Heart left ventricle (tissue), 16 donors: ENCODE results near the gene ASIP. TPM values are rescaled to one million over a fixed set of nuclear protein-coding genes. Genes with fewer than 3 reads are reported as not detected.
A peak's percentile ranks its signal among the peaks of the same experiment; 100 is the strongest.
"Not testable (repeated sequence)": the region's sequence is repeated elsewhere in the genome, so short reads cannot be mapped to it uniquely, and the experiment has no call there.

Source experiments
- ATAC-seq, 4 donors: fragments of 200-7000 bp; cut with Tn5 transposase; one replicate each; pipeline ENCODE4 v1.9.1; 2020 to 2022; ENCODE audit warnings: moderate library complexity in 4 of 4, mild to moderate bottlenecking in 3 of 4, moderate number of reproducible peaks in 1 of 4
- DNase-seq, 5 donors: peaks; one replicate each; pipeline ENCODE4 v3.0.0-alpha.2; 2020
- H3K27ac ChIP-seq, 12 donors: fragments of 200-600 bp; sonication (generic) in 4 of 12; one replicate each; pipeline versions ENCODE4 v1.5.0 to v1.8.0; 2016 to 2022; ENCODE audit warnings: mild to moderate bottlenecking in 2 of 12
- H3K27me3 ChIP-seq, 9 donors: fragments of 200-600 bp; sonication (generic) in 2 of 9; one replicate each; pipeline versions ENCODE4 v1.5.1 to v1.8.0; 2016 to 2022; ENCODE audit warnings: mild to moderate bottlenecking in 3 of 9
- H3K36me3 ChIP-seq, 9 donors: fragments of 200-600 bp; sonication (generic) in 2 of 9; one replicate each; pipeline versions ENCODE4 v1.5.0 to v1.8.0; 2018 to 2022; ENCODE audit warnings: mild to moderate bottlenecking in 2 of 9
- H3K4me1 ChIP-seq, 12 donors: fragments of 200-600 bp; sonication (generic) in 4 of 12; one replicate each; pipeline versions ENCODE4 v1.5.0 to v1.8.0; 2016 to 2022; ENCODE audit warnings: mild to moderate bottlenecking in 3 of 12
- H3K4me3 ChIP-seq, 12 donors: fragments of 200-600 bp; sonication (generic) in 4 of 12; one replicate each; pipeline versions ENCODE4 v1.5.0 to v1.8.0; 2017 to 2022; ENCODE audit warnings: mild to moderate bottlenecking in 9 of 12, moderate library complexity in 4 of 12
- H3K9me3 ChIP-seq, 12 donors: fragments of 200-600 bp; sonication (generic) in 4 of 12; one replicate each; pipeline versions ENCODE4 v1.5.0 to v1.8.0; 2016 to 2022; ENCODE audit warnings: mild to moderate bottlenecking in 1 of 12
- CTCF ChIP-seq, 12 donors: fragments of 200-600 bp; sonication (generic) in 4 of 12; IDR thresholded peaks; one replicate each; pipeline versions ENCODE4 v1.5.0 to v1.8.0; 2018 to 2022; ENCODE audit warnings: antibody characterized with exemption in 12 of 12, mild to moderate bottlenecking in 5 of 12
- POLR2A ChIP-seq, 2 donors: fragments of 450-650 bp; IDR thresholded peaks; one replicate each; pipeline ENCODE4 v1.6.1; 2017; ENCODE audit warnings: antibody characterized with exemption in 2 of 2, mild to moderate bottlenecking in 2 of 2, moderate library complexity in 2 of 2
- whole genome bisulfite sequencing, 4 donors: extraction: QIAGEN DNeasy Blood & Tissue Kit in 2 of 4; methylation state at CpG; one replicate each; pipeline versions ENCODE4 v1.1.5 to v1.1.7; 2013 to 2018; 5-methylcytosine and 5-hydroxymethylcytosine counted together
- intact Hi-C, 10 donors: fragments of 100-400 bp; cut with DNase I; formaldehyde crosslinking; loops; one replicate each; pipeline versions ENCODE4 v1.11.1 to v1.14.2; 2022
- polyA plus RNA-seq, 2 donors: library from polyadenylated mRNA; stranded (reverse); fragments of 200-250 nt; gene quantifications; one replicate each; pipeline ENCODE4 v1.2.3, GENCODE V29; 2013
- total RNA-seq, 9 donors: library from RNA; depleted of rRNA in 2 of 9; stranded (reverse); fragments of >200 nt in 2 of 9; fragmentation: NEBNext Ultra II Directional in 3 of 9; extraction: Animal tissue kit (Norgen Biotek cat#: 25700) in 3 of 9; gene quantifications; one replicate each; pipeline versions ENCODE4 v1.1.0 to v1.2.4, GENCODE V29; 2016 to 2023
- donor health status: ischemic (EF 13 %, LVEDD 7.1; RV severe dilation, severe dysfunction).
- donor health status: healthy with polysubstance abuse.
- donor health status: DM: no; HTN: yes; CAD: no.
- donor health status: DM: no; HTN: no; CAD: no.
- donor health status: ischemic (EF 25% LVEDD 6.9; RV normal size, moderate dysfunction).
- donor health status: ischemic (EF 25% LVEDD 5.7; RV mildly dilated, moderate dysfunction).
- donor health status: healthy.
- donor health status: DM: yes; HTN: yes; CAD: no.
- donor health status: ischemic (EF 35%, LVEDD 5.7; RV mildly dilated, moderate dysfunction).
- donor health status: nonischemic (EF 11% LVEDD 7.7; RV severe dilation, severe dysfunction).
- donor health status: DM: yes; HTN: yes; CAD: no.
- donor health status: PGD.
- donor health status: ischemic (EF 29% LVEDD 5.4; RV normal size, mild dysfunction).
- donor health status: nonischemic (EF 23%, LVEDD 6.1; RV moderate dilation, normal function).

Gene ASIP
- total and polyA plus RNA-seq, 11 donors, result 0.75 to 117 (median 10.4) TPM

- peak in 1 of 4 donors; percentile 53 for ATAC-seq
- peak in 1 of 5 donors; percentile 27 for DNase-seq
- no peaks in the 10 kb centered on the region for H3K36me3 ChIP-seq
- H3K4me3 ChIP-seq, result no peak overlapping the region
- intact Hi-C loops, result no loop called here
- peak overlapping the region in 1 of 12 donors; percentile 46 for H3K27ac ChIP-seq
- peaks cover 0 to 15% (median 0%) of the 10 kb centered on the region in 12 donors for H3K4me1 ChIP-seq
- 69 to 82% (median 77%) methylated on average over 6 of the region's 6 CpGs for WGBS, 4 donors
- TF ChIP-seq POLR2A (IDR thresholded peaks at IDR 0.05) (no peak), CTCF (IDR thresholded peaks at IDR 0.05) (no peak)
- H3K9me3 ChIP-seq, result no peaks in the 10 kb centered on the region
- H3K27me3 ChIP-seq, result no peaks in the 10 kb centered on the region
These were observed 8.1 kb downstream of the ASIP start for GRCh38 chr20:34249291-34249690.

GRCh38 chr20:34250005-34250404 is 8.8 kb downstream of the ASIP start:
- intact Hi-C loops, result no loop called here
- ATAC-seq, result no peak
- TF ChIP-seq CTCF (IDR thresholded peaks at IDR 0.05) (no peak), POLR2A (IDR thresholded peaks at IDR 0.05) (no peak)

GRCh38 chr20:34251619-34252018 is 10.4 kb downstream of the ASIP start:
- Histone ChIP-seq H3K4me3 (no peak overlapping the region), H3K27ac (no peak overlapping the region), H3K36me3 (no peaks in the 10 kb centered on the region), H3K27me3 (no peaks in the 10 kb centered on the region), H3K4me1 (peaks cover 0 to 15% (median 0%) of the 10 kb centered on the region in 12 donors), H3K9me3 (no peaks in the 10 kb centered on the region)
- ATAC-seq (no peak), DNase-seq (no peak)
- TF ChIP-seq CTCF (IDR thresholded peaks at IDR 0.05) (no peak), POLR2A (IDR thresholded peaks at IDR 0.05) (no peak)
- intact Hi-C loops, result no loop called here
- WGBS, 4 donors, result 86 to 95% (median 93%) methylated on average over 2 of the region's 2 CpGs

More at GRCh38 chr20:34250005-34250404, 8.8 kb downstream of the ASIP start:
- no peaks in the 10 kb centered on the region for H3K36me3 ChIP-seq
- no peak overlapping the region for H3K4me3 ChIP-seq
- H3K9me3 ChIP-seq, result no peaks in the 10 kb centered on the region
- DNase-seq, result no peak
- H3K27ac ChIP-seq, result no peak overlapping the region
- no peaks in the 10 kb centered on the region for H3K27me3 ChIP-seq
- peaks cover 0 to 15% (median 0%) of the 10 kb centered on the region in 12 donors for H3K4me1 ChIP-seq

GRCh38 chr20:34252431-34253086 is 11.3 kb downstream of the ASIP start:
- ATAC-seq, DNase-seq, intact Hi-C loops, H3K27me3 ChIP-seq, H3K27ac ChIP-seq, H3K36me3 ChIP-seq, H3K4me3 ChIP-seq, H3K9me3 ChIP-seq: not testable (repeated sequence)
- peaks cover 0 to 15% (median 0%) of the 10 kb centered on the region in 12 donors for H3K4me1 ChIP-seq
- 40 to 56% (median 43%) methylated on average over 6 to 7 of the region's 7 CpGs for WGBS, 4 donors

GRCh38 chr20:34254979-34255378 is 13.8 kb downstream of the ASIP start:
- TF ChIP-seq POLR2A (IDR thresholded peaks at IDR 0.05) (no peak), CTCF (IDR thresholded peaks at IDR 0.05) (no peak)
- intact Hi-C loops, result no loop called here
- H3K27me3 ChIP-seq, result no peaks in the 10 kb centered on the region
- no peak for ATAC-seq
- no peak overlapping the region for H3K4me3 ChIP-seq
- no peaks in the 10 kb centered on the region for H3K9me3 ChIP-seq
- H3K36me3 ChIP-seq, result no peaks in the 10 kb centered on the region
- peaks cover 0 to 1% (median 0%) of the 10 kb centered on the region in 12 donors for H3K4me1 ChIP-seq
- H3K27ac ChIP-seq, result no peak overlapping the region
- DNase-seq, result no peak
- WGBS, 4 donors, result 63 to 87% (median 77%) methylated on average over 1 of the region's 1 CpG
